ENCODE results near the gene GRM7.

GRM7 gene

DNA sequence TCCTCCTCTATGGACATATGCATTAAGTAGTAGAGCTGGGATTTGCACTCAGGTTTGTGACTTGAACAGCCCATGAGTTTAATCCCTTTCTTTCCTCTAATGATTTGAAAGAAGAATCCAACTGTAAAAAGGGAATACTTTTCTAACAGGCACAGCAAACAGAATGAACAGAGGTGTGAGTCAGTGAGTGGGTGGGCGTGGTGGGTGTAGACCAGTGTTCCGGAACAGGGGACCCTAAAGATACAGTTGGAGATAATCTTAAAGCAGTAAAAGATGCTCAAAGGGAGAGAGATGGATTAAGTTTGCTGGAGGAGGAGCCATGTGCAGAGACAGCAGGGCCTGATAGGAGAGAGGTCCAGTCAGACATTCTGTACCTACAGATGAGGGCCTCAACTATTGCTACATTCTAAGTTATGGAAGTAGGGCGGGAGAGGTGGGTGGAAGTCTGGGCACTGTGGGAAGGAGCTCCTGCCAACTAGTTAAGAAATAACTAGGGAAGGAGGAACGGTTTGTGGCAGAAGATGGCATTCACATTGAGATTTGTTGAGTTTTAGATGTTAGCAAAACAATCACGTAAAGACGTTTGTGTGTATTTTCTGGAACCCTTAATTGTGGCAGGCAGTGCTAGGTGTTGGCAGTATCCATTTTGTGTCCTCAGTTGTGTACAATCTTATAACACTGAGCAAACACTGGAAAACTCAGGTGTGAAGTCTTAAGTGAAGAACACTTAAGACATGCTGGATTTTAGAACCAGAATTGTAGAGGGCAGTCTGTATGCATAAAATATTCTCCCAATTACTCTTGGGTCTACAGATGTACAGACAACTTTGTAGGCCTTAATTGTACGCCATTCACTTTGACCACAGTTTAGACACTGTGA, 511.0 kb downstream of the GRM7 start:
- Histone ChIP-seq H3K27ac (ENCODE audit: low read depth, low read length) (no peak overlapping the region), H3K9ac (ENCODE audit: low read length) (no peak overlapping the region), H3K36me3 (ENCODE audit: insufficient read depth, low read length) (no peaks in the 10 kb centered on the region), H3K27me3 (ENCODE audit: control insufficient read depth in 1 of 2, insufficient read depth in 2 of 2, low read length in 2 of 2) (no peaks in the 10 kb centered on the region), H3K4me3 (ENCODE audit: low read depth in 1 of 2, low read length in 2 of 2) (no peak overlapping the region), H3K4me1 (ENCODE audit: insufficient read depth, low read length) (no peaks in the 10 kb centered on the region), H3K9me3 (ENCODE audit: low read length) (no peaks in the 10 kb centered on the region)

DNA sequence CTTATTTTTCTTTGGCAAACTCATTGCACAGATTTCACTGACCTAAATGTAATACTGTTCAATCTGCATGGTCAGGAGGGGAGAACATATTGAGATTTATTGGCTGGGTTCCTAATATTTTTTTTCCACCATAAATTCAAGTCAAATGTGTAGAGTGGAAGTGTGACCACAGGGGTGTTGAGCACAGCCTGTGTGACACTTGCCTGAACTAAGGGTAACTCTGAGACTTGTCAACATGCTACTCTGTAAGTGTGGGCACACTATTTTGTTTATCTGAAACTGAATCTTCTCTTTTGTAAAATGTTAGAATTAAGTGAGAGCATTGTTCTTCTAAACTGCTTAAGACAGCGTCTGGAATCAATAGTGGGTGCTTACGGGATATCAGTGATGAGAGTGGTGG, 516.2 kb downstream of the GRM7 start:
- H3K9ac ChIP-seq (ENCODE audit: low read length) = no peak overlapping the region
- H3K4me1 ChIP-seq (ENCODE audit: insufficient read depth, low read length) = no peaks in the 10 kb centered on the region
- H3K9me3 ChIP-seq (ENCODE audit: low read length) = no peaks in the 10 kb centered on the region
- no peaks in the 10 kb centered on the region for H3K27me3 ChIP-seq (ENCODE audit: control insufficient read depth in 1 of 2, insufficient read depth in 2 of 2, low read length in 2 of 2)
- no peaks in the 10 kb centered on the region for H3K36me3 ChIP-seq (ENCODE audit: insufficient read depth, low read length)
- H3K27ac ChIP-seq (ENCODE audit: low read depth, low read length) = no peak overlapping the region
- no peak overlapping the region for H3K4me3 ChIP-seq (ENCODE audit: low read depth in 1 of 2, low read length in 2 of 2)

DNA sequence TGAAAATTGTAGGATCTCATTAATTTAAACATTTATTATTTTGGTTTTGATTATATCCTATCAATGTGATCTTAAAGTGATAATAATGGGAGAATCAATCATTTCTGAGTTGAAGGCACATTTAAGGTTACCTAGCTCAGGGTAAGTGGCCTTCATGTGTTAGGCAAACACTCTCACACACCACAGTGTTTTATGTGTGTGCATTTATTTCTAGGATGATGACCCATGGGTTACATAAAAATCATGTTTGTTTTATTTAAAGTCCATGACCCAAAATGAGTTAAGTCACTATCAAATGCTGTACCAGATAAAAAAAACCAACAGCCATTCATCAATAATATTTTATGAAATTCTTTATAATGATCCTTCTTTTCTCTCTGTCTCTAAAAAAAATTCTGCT, 520.8 kb downstream of the GRM7 start:
- Histone ChIP-seq H3K9ac (ENCODE audit: low read length) (no peak overlapping the region), H3K4me1 (ENCODE audit: insufficient read depth, low read length) (peaks cover 13% of the 10 kb centered on the region), H3K27ac (ENCODE audit: low read depth, low read length) (no peak overlapping the region)

DNA sequence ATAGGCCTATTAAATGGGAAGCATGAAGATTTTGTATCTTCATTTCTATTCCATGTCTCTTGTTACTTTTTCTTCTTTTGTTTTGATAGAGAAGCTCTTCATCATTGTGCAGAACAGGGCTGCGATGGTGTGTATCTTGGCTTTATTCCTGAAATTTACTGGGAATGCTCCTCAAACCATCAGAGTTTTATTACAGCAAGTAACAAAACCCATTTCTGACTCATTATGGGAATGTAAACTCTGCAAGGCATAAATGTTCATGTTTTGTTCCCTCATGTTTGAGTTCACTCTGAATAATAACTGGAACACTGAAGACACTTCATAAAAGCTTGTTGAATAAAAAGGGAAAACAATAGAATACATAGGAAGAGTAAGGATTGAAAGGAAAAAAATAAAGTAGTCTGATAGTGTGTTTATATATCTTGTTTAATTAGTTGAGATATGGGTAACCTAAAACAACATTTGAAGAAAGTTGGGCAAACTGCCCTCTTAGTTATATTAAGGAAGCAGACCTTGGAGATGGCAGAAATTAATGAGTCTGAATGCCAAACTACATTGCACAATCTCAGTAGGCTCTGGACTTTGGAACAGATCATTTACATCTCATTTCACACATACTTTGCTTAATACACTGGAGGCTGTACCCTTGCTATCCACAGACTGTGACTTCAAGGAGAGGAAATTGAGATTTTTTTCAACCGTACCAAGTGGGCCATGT, 521.5 kb downstream of the GRM7 start:
- H3K27ac ChIP-seq (ENCODE audit: low read depth, low read length) = peak overlapping the region; percentile 32

More for the DNA sequence above, 520.8 kb downstream of the GRM7 start:
- Histone ChIP-seq H3K27me3 (ENCODE audit: control insufficient read depth in 1 of 2, insufficient read depth in 2 of 2, low read length in 2 of 2) (no peaks in the 10 kb centered on the region), H3K4me3 (ENCODE audit: low read depth in 1 of 2, low read length in 2 of 2) (no peak overlapping the region), H3K36me3 (ENCODE audit: insufficient read depth, low read length) (no peaks in the 10 kb centered on the region), H3K9me3 (ENCODE audit: low read length) (no peaks in the 10 kb centered on the region)

DNA sequence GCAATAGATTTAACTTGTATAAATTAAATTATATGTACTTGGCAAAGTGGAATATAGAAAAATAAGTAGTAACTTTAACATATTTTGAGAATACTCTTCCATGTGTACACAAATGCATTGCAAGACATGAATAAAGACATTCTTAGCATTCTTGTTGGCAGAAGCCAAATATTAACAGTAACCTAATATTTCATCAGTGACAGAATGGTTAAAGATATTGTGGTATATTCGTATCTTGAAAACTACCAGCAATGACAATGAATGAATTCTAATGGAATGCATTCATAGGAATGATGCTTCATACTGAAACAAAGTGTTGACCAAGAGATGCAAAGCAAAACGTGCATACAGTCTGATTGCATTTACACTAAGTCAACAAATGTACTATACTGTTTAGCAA, 524.7 kb downstream of the GRM7 start:
- H3K27me3 ChIP-seq (ENCODE audit: control insufficient read depth in 1 of 2, insufficient read depth in 2 of 2, low read length in 2 of 2) = no peaks in the 10 kb centered on the region
- no peaks in the 10 kb centered on the region for H3K9me3 ChIP-seq (ENCODE audit: low read length)
- H3K4me1 ChIP-seq (ENCODE audit: insufficient read depth, low read length) = peaks cover 13% of the 10 kb centered on the region
- H3K27ac ChIP-seq (ENCODE audit: low read depth, low read length) = no peak overlapping the region
- H3K4me3 ChIP-seq (ENCODE audit: low read depth in 1 of 2, low read length in 2 of 2) = no peak overlapping the region
- H3K9ac ChIP-seq (ENCODE audit: low read length) = no peak overlapping the region
- no peaks in the 10 kb centered on the region for H3K36me3 ChIP-seq (ENCODE audit: insufficient read depth, low read length)

More for the DNA sequence above, 521.5 kb downstream of the GRM7 start:
- Histone ChIP-seq H3K9ac (ENCODE audit: low read length) (no peak overlapping the region), H3K9me3 (ENCODE audit: low read length) (no peaks in the 10 kb centered on the region), H3K27me3 (ENCODE audit: control insufficient read depth in 1 of 2, insufficient read depth in 2 of 2, low read length in 2 of 2) (no peaks in the 10 kb centered on the region), H3K4me3 (ENCODE audit: low read depth in 1 of 2, low read length in 2 of 2) (no peak overlapping the region), H3K4me1 (ENCODE audit: insufficient read depth, low read length) (peaks cover 13% of the 10 kb centered on the region), H3K36me3 (ENCODE audit: insufficient read depth, low read length) (no peaks in the 10 kb centered on the region)

DNA sequence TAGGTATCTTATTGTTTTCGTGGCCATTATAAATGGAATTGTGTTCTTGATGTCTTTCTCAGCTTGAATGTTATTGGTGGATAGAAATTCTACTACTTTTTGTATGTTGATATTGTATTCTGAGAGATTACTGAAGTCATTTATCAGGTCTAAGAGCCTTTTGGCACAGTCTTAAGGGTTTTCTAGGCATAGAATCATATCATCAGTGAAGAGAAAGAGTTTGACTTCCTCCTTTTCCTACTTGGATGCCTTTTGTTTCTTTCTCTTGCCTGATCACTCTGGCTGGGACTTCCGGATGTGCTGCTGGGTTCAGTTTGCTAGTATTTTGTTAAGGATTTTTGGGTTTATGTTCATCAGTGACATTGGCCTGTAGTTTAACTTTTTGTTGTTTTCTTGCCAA, 527.1 kb downstream of the GRM7 start:
- H3K27me3 ChIP-seq (ENCODE audit: control insufficient read depth in 1 of 2, insufficient read depth in 2 of 2, low read length in 2 of 2) = no peaks in the 10 kb centered on the region
- no peak overlapping the region for H3K27ac ChIP-seq (ENCODE audit: low read depth, low read length)
- H3K9ac ChIP-seq (ENCODE audit: low read length) = no peak overlapping the region
- H3K36me3 ChIP-seq (ENCODE audit: insufficient read depth, low read length) = no peaks in the 10 kb centered on the region
- H3K4me3 ChIP-seq (ENCODE audit: low read depth in 1 of 2, low read length in 2 of 2) = no peak overlapping the region
- H3K4me1 ChIP-seq (ENCODE audit: insufficient read depth, low read length) = peaks cover 6% of the 10 kb centered on the region
- H3K9me3 ChIP-seq (ENCODE audit: low read length) = no peaks in the 10 kb centered on the region

DNA sequence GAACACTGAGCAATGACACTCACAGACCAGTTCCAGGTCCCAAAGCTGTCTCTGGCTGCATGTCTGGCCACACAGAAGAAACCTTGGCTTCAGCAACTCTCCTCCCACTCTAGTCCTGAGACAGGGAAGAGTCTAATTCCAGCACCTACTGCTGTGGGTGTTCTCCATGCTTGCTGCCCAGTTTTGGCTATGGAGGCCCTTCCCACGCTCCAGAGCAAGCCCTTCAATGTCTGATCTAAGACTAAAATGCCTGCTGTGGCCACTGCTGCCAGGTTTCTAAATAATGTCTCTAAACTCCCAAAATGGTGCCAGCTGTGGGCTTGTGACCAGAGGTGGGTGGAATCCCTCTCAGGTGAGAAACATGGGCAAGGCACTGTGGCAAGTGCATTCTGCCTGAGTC, 531.3 kb downstream of the GRM7 start:
- Histone ChIP-seq H3K9me3 (ENCODE audit: low read length) (no peaks in the 10 kb centered on the region), H3K4me1 (ENCODE audit: insufficient read depth, low read length) (no peaks in the 10 kb centered on the region), H3K9ac (ENCODE audit: low read length) (no peak overlapping the region)

DNA sequence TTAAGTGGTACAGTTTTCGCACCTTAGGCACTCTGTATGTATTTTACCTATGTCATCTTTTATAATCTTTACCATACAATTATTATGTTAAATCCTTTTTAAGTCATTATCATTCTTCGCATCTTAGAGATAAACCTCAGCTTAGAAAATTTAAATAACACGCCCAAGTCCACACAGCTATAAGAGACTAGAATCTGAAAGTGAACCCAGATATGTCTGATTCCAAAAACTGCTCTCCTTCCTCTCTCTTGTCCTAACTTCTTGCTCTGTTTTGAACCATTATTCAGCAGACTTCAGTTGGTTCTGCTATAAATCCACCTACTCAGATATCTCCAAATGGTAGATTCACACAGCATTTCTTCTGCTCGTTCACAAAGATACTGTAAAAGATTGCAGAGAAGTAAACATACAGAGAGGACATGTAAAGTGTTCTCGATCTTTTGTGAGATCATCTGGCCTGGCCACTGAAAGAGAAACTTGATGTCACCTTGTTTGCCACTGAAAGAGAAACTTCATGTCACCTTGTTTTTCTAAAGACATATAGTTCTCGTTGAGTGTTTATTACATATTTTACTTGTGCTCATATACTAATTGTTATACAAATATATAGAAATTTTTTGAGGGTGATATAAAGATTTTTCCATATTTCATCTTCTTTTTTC, 533.2 kb downstream of the GRM7 start:
- Histone ChIP-seq H3K4me3 (ENCODE audit: low read depth in 1 of 2, low read length in 2 of 2) (no peak overlapping the region), H3K36me3 (ENCODE audit: insufficient read depth, low read length) (no peaks in the 10 kb centered on the region), H3K9ac (ENCODE audit: low read length) (no peak overlapping the region), H3K4me1 (ENCODE audit: insufficient read depth, low read length) (no peaks in the 10 kb centered on the region), H3K9me3 (ENCODE audit: low read length) (no peaks in the 10 kb centered on the region), H3K27me3 (ENCODE audit: control insufficient read depth in 1 of 2, insufficient read depth in 2 of 2, low read length in 2 of 2) (no peaks in the 10 kb centered on the region), H3K27ac (ENCODE audit: low read depth, low read length) (no peak overlapping the region)

More for the DNA sequence above, 531.3 kb downstream of the GRM7 start:
- H3K4me3 ChIP-seq (ENCODE audit: low read depth in 1 of 2, low read length in 2 of 2) = no peak overlapping the region
- H3K27me3 ChIP-seq (ENCODE audit: control insufficient read depth in 1 of 2, insufficient read depth in 2 of 2, low read length in 2 of 2) = no peaks in the 10 kb centered on the region
- no peak overlapping the region for H3K27ac ChIP-seq (ENCODE audit: low read depth, low read length)
- no peaks in the 10 kb centered on the region for H3K36me3 ChIP-seq (ENCODE audit: insufficient read depth, low read length)

DNA sequence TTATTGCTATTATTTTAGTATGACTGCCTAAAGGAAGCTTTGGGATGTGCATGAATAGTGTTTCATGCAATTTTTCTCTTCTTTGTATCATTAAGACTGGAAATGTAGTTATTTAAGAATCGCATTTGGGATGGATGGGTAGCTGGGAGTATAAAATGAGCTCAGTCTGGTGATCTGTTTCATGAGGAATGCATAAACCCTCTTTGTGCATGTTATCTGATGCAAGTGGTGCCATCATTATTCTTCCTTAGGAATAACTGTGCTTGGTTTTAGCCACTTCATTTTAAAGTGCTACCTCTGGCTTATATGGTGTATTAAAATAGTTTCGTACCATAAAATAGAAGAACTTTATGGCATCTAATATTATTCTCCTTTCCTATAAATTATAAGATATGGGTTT, 535.6 kb downstream of the GRM7 start:
- Histone ChIP-seq H3K36me3 (ENCODE audit: insufficient read depth, low read length) (no peaks in the 10 kb centered on the region), H3K9ac (ENCODE audit: low read length) (no peak overlapping the region), H3K9me3 (ENCODE audit: low read length) (no peaks in the 10 kb centered on the region), H3K4me1 (ENCODE audit: insufficient read depth, low read length) (no peaks in the 10 kb centered on the region), H3K4me3 (ENCODE audit: low read depth in 1 of 2, low read length in 2 of 2) (no peak overlapping the region), H3K27me3 (ENCODE audit: control insufficient read depth in 1 of 2, insufficient read depth in 2 of 2, low read length in 2 of 2) (no peaks in the 10 kb centered on the region), H3K27ac (ENCODE audit: low read depth, low read length) (no peak overlapping the region)

DNA sequence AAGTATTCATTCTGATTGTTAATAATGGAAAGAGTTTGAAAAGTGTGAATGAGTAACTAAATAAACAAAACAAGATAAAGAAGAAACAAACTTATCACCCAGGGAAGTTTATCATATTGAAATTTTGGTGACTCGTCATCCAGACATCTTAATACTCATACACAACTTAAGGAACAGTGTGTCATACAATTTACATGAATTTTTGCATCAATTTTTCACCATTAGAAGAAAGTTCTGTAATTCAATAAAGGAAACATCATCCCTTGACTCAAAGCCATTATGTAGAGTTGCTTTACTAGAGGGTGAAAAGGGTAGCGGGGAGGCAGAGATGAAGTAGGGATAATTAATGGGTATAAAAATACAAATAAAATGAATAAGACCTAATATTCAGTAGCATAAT, 536.2 kb downstream of the GRM7 start:
- no peak overlapping the region for H3K9ac ChIP-seq (ENCODE audit: low read length)
- H3K9me3 ChIP-seq (ENCODE audit: low read length) = no peaks in the 10 kb centered on the region
- no peaks in the 10 kb centered on the region for H3K4me1 ChIP-seq (ENCODE audit: insufficient read depth, low read length)

DNA sequence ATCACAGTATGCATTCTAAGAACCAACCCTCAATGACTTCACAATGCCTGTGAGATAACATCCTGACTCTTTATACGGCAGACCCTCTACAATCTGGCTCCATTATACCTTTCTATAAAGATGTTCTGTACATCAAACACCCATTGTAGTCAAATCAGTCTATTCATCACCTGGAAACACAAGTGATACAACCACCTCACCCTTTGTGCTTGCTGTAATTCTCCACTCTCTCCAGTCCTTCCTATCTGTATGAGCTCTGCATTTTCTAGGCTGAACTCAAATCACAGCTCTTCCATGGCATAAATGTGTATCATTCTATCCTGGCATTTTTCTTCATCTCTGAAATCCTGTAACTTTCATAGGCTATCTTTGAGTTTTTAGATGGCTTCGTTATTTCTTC, 539.4 kb downstream of the GRM7 start:
- no peaks in the 10 kb centered on the region for H3K27me3 ChIP-seq (ENCODE audit: control insufficient read depth in 1 of 2, insufficient read depth in 2 of 2, low read length in 2 of 2)
- H3K4me3 ChIP-seq (ENCODE audit: low read depth in 1 of 2, low read length in 2 of 2) = no peak overlapping the region

More for the DNA sequence above, 536.2 kb downstream of the GRM7 start:
- Histone ChIP-seq H3K27ac (ENCODE audit: low read depth, low read length) (no peak overlapping the region), H3K27me3 (ENCODE audit: control insufficient read depth in 1 of 2, insufficient read depth in 2 of 2, low read length in 2 of 2) (no peaks in the 10 kb centered on the region), H3K36me3 (ENCODE audit: insufficient read depth, low read length) (no peaks in the 10 kb centered on the region), H3K4me3 (ENCODE audit: low read depth in 1 of 2, low read length in 2 of 2) (no peak overlapping the region)

More for the DNA sequence above, 539.4 kb downstream of the GRM7 start:
- H3K9me3 ChIP-seq (ENCODE audit: low read length) = no peaks in the 10 kb centered on the region
- H3K27ac ChIP-seq (ENCODE audit: low read depth, low read length) = no peak overlapping the region
- H3K9ac ChIP-seq (ENCODE audit: low read length) = no peak overlapping the region
- no peaks in the 10 kb centered on the region for H3K4me1 ChIP-seq (ENCODE audit: insufficient read depth, low read length)
- H3K36me3 ChIP-seq (ENCODE audit: insufficient read depth, low read length) = no peaks in the 10 kb centered on the region
